Measurements from ENCODE around the gene LGR4.
"Not testable (repeated sequence)": the region's sequence is repeated elsewhere in the genome, so short reads cannot be mapped to it uniquely, and the experiment has no call there.

LGR4 gene

GRCh38 chr11:27472398-27473016 is at the start of gene LGR4:
Gene LGR4, minus strand, starts transcription at chr11:27472790. Its CDS starts 488 bp downstream, at chr11:27472302.
- DNase-seq = peak; percentile 78

- DNase-seq = no peak
Measured at GRCh38 chr11:27520226-27520625, 47.6 kb upstream of the LGR4 start.

- DNase-seq = no peak
Measured at GRCh38 chr11:27518518-27518917, 45.9 kb upstream of the LGR4 start.

- not testable (repeated sequence) for DNase-seq
Measured at GRCh38 chr11:27517490-27517889, 44.9 kb upstream of the LGR4 start.

GRCh38 chr11:27514558-27514957 is 42.0 kb upstream of the LGR4 start:
- no peak for DNase-seq

GRCh38 chr11:27514076-27514475 is 41.5 kb upstream of the LGR4 start:
- no peak for DNase-seq

GRCh38 chr11:27513389-27513788 is 40.8 kb upstream of the LGR4 start:
- DNase-seq = no peak

- no peak for DNase-seq
Measured at GRCh38 chr11:27512238-27512637, 39.6 kb upstream of the LGR4 start.

- no peak for DNase-seq
Measured at GRCh38 chr11:27509908-27510307, 37.3 kb upstream of the LGR4 start.

- DNase-seq = no peak
Measured at GRCh38 chr11:27507557-27508322, 35.1 kb upstream of the LGR4 start.

- DNase-seq = peak; percentile 94
Measured at GRCh38 chr11:27506200-27507182, 33.9 kb upstream of the LGR4 start, which contains the start of gene LIN7C. Gene LIN7C, minus strand, starts transcription at chr11:27506769. Its CDS starts 17 bp downstream, at chr11:27506752.

GRCh38 chr11:27505781-27506180 is 33.2 kb upstream of the LGR4 start:
- no peak for DNase-seq

GRCh38 chr11:27504205-27504604 is 31.6 kb upstream of the LGR4 start:
- DNase-seq = no peak

GRCh38 chr11:27501100-27501499 is 28.5 kb upstream of the LGR4 start:
- no peak for DNase-seq

- DNase-seq = no peak
Measured at GRCh38 chr11:27497911-27498310, 25.3 kb upstream of the LGR4 start.

GRCh38 chr11:27497284-27497866 is 24.8 kb upstream of the LGR4 start:
- DNase-seq = no peak

- DNase-seq = no peak
Measured at GRCh38 chr11:27496461-27496860, 23.9 kb upstream of the LGR4 start.

GRCh38 chr11:27495710-27496300 is 23.2 kb upstream of the LGR4 start:
- DNase-seq = no peak

- no peak for DNase-seq
Measured at GRCh38 chr11:27489092-27489491, 16.5 kb upstream of the LGR4 start.

- DNase-seq = no peak
Measured at GRCh38 chr11:27487706-27488105, 15.1 kb upstream of the LGR4 start.

- DNase-seq = no peak
Measured at GRCh38 chr11:27485930-27486773, 13.6 kb upstream of the LGR4 start.

Measured in activated naive CD4-positive, alpha-beta T cell treated with anti-CD3 and anti-CD28 coated beads, Interleukin-2, amount 50 U/mL, for 16 hours (primary cell).